ENCODE measurements around the gene PLAU.
"Not testable (repeated sequence)": the region's sequence is repeated elsewhere in the genome, so short reads cannot be mapped to it uniquely, and the experiment has no call there.

Gene PLAU

DNA sequence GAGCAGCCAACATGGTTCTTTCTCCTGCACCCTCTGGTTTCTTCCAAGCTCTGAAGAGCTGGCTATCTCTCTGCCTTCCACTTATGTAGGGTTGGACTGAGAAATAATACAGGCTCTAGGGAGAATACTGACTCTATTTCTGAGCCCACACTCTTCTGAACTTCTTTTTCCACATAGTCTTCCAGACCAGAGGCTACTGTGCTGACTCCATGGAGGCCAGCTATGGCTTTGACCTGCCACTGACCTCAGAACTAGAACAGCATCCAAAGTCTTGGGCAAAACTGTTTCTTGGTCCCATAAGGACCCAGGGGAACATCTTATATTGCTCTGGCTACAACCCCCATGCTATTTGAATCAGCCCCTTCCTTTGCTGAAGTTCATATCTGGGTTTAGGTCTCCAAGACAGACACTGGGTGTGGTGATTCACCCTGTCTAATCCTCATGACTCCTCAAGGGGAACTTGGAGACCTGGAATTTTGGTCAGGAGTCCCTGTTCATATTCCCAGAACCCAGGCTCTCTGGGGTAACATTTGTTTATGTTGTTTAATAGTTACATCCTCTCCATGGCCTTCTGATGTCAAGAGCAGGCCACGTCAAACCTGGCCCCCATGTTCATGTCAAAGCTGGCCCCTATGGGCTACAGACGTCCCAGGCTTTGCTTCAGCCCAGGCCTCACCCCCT, 12.1 kb upstream of the PLAU start:
- DNase-seq (ENCODE audit: low spot score), result no peak

DNA sequence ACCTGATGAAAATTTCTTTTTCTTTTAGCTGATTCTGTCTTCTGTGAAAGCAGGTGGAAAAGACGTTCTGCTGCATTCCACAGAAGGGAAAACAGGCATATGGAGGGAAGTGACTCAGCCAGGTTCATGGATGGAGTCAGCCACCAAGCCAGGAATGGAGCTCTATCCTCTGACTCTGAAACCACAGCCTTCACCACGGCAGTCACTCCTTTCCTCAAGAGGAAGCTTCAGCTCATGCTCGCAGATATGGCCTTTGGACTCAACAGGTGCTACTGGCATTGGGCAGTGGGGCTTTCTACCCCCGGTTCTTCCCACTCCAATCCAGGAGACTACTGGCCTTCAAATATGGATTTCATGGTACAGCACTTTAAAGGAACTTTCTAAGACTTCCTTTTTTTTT, 11.5 kb upstream of the PLAU start:
- peak; percentile 79 for DNase-seq (ENCODE audit: low spot score)

DNA sequence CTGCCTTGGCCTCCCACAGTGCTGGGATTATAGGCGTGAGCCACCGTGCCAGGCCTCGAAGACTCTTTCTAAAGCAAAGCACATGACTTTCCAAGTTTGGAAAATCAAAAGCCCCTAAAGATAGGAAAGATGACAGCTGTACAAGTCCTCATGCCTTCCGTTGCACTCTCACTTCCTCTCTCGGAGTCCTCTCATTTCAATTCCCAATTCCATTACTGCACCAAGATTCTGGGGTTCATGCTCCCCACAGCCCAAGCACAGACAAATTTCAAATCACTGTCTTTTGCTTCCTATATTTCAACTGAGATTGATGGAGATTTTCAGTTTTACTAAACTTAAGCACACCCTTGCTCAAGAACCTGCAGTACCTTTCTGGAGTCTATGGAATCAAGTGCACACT, 10.9 kb upstream of the PLAU start:
- no peak for DNase-seq (ENCODE audit: low spot score)

DNA sequence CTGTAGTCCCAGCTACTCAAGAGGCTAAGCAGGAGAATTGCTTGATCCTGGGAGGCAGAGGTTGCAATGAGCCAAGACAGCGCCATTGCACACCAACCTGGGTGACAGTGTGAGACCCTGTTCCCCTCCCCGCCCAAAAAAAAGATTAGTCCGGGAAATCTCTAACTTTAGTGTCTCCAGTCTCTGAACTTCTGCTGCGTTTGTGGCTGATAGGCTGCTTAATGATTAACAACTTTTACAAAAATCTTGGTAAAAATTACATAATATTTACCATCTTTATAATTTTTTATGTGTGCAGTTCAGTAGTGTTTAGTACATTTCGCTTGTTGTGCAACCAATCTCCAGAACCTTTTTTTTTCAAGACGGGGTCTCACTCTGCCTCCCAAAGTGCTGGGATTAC, 9.7 kb upstream of the PLAU start:
- no peak for DNase-seq (ENCODE audit: low spot score)

DNA sequence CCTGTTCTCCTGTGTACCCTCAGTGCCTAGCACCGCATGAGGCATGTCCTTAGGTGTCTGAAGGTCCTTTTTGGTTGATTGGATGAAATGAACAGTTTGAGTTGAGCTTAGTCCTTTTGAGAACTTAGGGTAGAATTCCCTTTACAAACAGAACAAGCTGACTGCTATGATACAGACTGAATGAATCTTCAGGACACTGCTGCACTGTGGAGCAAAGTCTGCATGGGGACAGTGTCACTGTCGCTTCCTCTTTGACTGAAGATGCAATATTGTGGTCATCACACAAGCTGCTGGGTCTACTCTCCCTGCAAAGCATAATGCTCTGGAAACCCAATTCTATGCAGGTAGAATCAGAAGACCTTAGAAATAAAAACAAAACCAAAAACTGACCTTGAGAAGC, 8.6 kb upstream of the PLAU start:
- DNase-seq (ENCODE audit: low spot score), result no peak

DNA sequence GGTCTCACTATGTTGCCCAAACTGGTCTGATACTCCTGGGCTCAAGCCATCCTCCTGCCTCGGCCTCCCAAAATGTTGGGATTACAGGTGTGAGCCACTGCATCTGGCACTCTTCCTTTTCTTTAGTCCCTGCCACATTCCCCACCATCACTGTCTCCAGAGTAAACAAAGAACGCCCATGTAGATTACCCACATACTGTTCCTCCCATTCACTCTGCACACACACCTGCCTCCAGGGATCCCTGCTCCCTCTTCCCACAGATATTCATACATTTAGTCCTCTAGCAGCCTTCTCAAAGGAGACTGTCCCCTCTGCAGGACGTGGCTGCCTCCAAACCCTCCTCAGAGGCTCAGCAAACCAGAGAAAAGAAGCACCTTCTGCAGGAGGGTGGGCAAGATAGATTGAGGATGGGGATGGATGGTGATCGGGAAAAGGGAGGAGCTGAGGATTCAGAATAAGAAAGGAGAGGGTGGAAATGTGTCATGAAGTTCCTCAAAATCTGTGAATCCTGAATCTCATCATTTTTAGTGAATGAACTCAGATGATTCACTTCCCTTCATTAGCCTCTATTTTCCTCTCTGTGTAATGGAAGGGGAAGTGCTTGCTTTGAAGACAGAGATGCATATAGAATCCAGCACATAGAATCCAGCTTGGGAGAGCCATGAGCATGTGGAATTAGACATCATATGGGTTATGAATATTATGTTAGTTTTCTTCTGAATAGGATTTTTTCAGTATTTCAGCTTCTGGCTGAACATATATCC, 5.5 kb upstream of the PLAU start:
- no peak for DNase-seq (ENCODE audit: low spot score)

DNA sequence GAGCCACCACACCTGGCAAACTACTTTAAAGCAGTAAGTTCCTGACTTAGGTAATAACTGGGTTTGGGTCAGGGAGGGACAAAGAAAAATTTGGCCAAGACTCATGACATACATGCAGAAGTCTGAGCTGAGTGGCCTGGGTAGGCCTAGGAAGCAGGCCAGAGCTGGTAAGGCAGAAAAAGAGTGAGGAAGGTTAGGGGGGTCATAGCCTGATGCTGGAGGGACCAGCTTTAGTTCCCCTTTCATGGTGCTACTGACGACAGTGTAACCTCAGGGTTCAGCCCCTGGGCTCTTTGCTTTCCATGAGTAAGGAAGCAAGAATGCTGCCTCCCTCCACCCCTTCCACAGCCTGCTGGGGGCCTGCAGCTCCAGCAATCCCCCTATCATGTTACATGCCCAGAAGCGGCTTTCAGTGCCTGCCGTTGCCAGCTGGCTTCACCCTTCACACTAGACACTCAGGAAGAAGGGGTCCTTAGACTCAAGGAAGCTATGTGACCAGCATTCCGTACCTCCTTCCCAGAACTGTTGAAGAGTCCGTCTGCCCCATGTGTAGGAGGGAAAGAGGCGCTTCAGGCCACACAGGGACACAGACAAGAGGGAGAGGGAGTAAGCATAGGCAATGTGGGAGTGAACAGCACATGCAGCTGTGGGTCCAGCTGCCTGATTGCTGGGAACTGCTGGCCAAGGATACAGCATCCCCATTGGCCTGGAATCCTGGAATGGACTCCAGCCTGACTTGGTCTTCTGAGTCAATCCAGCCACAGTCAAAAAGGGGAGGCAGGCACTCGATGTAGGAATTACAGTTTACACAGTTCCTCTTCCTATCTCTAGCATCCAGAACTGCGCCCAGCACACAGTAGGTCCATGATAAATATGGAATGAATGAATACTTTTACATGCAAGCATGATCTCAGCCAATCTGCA, 4.1 kb upstream of the PLAU start:
- peak; percentile 86 for DNase-seq (ENCODE audit: low spot score)

DNA sequence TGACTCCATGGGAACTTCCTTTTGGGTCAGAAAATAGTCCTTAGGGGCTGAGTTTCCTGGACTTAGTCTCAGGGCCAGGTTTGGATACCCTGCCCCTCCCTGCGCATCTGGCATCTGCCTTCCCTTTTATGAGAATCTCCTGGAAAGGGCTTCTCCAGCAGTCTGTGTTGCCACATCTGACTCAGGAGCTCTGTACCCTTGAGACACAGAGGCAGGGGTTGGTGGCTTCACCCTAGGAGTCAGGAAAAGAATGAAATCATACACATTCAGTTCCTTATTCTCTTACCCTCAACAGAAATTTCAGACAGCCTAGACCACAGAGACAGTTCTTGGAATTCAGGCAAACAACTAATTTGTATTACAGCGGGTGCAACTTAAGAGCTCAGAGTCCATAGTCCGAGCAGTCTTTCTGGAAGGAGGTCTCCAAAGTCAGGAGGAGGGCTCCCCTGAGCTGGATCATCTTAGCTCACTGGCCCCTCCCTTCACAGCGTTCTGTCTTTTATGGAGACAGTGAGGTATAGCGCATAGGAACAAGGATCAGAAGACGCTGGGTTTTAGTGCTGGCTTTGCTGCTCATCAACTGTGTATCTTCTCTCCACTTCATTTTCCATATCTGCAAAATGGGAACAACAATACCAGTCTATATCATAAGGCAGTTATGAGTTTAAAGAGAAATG, 3.0 kb upstream of the PLAU start:
- no peak for DNase-seq (ENCODE audit: low spot score)

DNA sequence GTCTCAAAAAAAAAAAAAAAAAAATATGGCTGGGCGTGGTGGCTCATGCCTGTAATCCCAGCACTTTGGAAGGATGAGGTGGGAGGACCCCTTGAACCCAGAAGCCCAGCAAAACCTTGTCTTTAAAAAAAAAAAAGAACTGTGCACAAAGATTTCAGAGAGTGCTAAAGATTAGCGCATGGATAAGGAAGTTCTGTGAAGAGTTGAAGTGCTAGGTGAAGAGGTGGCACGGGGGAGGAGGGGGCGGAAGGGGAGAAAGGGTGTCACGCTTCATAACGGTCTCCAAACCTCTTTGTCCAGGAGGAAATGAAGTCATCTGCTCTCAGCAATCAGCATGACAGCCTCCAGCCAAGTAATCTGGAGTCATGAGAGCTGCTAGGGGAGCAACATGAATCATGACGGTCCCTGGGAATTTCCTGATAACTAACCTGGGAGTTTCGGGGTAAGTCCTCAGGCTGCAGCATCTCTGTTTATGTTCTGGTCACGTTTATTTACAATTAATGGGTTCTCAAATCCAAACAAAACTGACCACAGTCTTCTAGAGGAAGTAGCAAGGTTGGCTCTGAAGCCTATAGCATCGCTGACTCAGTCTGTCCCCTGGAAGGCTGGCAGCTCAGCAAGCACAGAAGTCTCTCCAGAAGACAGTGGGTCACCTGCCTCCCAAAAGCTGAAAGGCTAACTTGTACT, 1.9 kb upstream of the PLAU start:
- peak; percentile 85 for DNase-seq (ENCODE audit: low spot score)

DNA sequence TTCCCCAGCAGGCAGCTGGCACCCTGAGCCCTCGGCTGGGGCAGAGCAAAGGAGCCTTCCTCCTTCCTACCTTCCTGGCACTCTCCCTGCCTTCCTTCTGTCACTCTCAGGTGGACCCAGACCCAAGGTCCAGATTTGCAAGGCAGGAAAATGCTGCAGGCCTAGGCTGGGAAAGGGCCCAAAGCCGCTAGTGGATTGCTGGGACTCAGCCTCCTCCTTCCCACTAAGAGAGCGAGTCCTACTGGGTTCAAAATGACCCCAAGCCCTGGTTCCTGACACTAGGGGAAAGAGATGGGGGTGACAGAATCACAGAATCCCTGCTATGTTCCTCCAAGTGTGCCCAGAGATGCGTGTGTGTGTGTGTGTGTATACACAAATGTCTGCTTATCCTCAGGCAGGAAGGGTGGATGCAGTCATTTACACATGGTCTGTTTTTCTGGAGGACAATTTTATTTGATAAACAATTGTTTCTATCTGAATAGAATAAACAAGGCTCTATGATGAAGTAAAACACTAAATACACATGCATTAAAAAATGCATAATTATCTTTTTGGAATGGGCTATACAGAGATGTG, 1.3 kb upstream of the PLAU start:
- DNase-seq (ENCODE audit: low spot score), result no peak

DNA sequence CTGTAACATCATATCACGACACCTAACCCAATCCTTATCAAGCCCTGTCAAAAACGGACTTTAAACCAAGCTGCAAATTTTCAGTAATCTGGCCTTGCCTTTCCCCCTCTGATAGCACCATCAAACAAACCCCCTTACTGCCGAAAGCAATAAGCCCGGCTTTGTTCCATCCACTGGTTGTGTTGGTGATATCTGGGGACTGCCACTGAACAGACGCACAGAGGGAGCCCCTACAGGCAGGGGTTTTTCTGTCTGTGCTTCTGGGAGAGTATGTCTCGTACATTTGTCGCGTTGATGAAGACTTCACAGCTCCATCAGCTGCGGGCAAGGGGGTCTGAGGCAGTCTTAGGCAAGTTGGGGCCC, 550 bp upstream of the PLAU start:
- DNase-seq (ENCODE audit: low spot score), result no peak

DNA sequence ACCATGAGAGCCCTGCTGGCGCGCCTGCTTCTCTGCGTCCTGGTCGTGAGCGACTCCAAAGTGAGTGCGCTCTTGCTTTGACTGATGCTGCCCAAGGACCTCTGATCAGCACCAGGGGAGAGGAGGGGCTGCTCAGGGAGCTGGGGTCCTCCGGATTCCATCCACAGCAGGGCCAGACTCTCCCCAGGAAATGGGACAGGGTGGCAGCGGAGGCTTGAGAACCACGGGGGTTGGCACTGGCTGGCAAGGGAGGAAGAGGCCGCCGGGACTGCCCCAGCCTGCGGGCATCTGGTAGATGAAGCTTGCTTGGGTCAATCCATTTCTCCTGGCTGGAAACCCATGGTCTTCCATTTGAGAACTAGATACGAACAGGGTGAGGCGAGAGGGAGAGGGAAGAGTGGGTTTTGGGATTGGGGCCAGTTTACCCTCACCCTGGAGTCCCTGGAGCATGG, 647 bp downstream of the PLAU start:
- no peak for DNase-seq (ENCODE audit: low spot score)

DNA sequence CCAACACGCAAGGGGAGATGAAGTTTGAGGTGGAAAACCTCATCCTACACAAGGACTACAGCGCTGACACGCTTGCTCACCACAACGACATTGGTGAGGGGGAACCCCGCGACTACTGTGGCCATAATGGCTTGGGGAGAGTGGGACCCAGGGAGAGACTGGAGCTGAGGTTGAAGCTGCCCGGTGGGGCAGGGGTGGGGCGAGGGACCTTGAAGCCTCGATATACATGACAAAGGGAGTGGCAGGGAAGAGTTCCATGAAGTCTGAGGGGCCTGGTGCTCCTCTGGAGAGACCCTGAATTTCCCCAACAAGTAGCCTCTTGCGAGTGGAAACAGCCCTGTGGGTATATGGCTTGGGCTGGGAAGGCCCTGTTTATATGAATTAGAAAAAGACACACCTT, 3.1 kb downstream of the PLAU start:
- no peak for DNase-seq (ENCODE audit: low spot score)

DNA sequence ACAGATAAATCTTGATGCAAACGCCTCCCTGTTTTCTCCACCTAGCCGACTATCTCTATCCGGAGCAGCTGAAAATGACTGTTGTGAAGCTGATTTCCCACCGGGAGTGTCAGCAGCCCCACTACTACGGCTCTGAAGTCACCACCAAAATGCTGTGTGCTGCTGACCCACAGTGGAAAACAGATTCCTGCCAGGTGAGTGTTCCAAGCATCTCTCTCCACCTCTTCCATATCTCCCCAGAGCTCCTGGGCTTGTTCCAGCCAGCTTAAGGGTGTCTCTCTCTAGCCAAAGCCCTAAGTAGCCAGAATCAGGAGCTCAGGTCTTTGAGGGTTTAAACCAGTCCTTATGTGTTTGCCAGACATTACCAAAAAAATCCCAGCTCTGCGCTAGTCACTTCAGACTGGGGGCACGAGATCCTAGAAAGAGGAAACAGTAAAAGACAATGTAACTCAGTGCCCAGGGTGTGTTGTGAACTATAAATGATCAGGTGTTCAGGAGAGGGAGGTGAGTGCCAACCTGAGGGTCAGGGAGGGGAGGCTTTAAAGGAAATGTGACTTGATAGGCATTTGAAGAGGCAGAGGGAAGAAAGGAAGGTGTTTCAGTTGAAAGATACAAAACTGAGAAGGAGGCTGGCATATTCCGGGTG, 4.4 kb downstream of the PLAU start:
- no peak for DNase-seq (ENCODE audit: low spot score)

DNA sequence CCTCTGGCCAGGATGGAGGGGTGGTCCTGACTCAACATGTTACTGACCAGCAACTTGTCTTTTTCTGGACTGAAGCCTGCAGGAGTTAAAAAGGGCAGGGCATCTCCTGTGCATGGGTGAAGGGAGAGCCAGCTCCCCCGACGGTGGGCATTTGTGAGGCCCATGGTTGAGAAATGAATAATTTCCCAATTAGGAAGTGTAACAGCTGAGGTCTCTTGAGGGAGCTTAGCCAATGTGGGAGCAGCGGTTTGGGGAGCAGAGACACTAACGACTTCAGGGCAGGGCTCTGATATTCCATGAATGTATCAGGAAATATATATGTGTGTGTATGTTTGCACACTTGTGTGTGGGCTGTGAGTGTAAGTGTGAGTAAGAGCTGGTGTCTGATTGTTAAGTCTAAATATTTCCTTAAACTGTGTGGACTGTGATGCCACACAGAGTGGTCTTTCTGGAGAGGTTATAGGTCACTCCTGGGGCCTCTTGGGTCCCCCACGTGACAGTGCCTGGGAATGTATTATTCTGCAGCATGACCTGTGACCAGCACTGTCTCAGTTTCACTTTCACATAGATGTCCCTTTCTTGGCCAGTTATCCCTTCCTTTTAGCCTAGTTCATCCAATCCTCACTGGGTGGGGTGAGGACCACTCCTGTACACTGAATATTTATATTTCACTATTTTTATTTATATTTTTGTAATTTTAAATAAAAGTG, 6.0 kb downstream of the PLAU start:
- DNase-seq (ENCODE audit: low spot score), result no peak

DNA sequence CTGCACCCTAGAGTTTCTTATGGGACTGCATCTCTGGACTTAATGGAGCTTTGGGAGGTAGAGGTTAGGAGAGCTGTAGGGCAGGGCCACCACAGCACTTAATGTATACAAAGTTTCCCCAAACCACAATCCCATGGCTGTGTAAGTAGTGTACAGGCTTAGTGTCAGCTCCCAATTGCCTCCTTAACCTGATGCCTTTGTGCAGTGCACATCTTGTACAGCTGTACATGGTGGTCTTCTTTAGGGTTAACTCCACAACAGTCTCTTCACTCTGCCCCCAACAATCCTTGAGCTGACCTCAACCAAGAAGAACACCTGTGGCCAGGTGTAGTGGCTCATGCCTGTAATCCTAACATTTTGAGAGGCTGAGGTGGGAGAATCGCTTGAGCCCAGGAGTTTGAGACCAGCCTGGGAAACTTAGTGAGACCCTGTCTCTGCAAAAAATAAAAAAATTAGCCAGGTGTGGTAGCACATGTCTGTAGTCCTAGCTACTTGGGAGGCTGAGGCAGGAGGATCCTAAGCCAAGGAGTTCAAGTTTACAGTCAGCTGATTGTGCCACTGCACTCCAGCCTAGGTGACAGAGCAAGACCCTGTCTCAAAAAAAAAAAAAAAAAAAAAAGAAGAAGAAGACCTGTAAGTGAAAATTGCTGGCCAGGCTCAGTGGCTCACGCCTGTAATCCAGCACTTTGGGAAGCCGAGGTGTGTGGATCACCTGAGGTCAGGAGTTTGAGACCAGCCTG, 6.8 kb downstream of the PLAU start:
- DNase-seq (ENCODE audit: low spot score), result no peak

DNA sequence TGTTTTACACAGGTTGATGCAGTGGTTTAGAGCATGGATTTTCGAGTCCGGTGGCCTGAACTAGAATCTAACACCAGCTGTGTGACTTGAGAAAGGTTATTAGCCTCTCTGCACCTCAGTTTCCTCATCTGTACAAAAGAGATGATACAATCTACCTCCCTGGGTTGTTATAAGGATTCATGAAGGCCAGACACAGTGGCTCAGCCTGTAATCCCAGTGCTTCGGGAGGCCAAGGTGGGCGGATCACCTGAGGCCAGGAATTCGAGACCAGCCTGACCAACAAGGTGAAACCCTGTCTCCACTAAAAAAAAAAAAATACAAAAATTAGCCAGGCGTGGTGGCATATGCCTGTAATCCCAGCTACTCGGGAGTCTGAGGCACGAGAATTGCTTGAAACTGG, 8.5 kb downstream of the PLAU start:
- not testable (repeated sequence) for DNase-seq (ENCODE audit: low spot score)

DNA sequence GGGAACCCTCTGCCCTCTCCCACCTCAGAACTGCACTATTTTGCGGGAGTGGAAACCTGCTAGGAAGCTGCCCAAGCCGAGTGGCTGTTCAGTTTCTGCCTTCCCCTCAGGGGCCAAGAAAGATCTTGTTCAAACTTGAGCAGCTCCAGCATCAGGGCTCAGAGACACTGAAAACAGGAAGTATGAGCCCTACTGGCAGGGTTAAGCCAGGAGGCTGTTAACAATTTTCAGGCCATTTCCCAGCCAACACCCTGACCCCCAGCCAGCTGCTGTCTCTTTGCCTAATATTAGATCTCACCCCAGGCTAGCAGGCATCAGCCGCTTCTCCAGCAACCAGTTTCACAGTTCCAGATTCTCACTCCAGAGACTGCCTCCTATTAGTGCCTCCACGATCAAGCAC, 9.2 kb downstream of the PLAU start:
- no peak for DNase-seq (ENCODE audit: low spot score)
